AG09319 (cell line): ENCODE data around the gene KRTAP5-5.
"Not testable (repeated sequence)": the region's sequence is repeated elsewhere in the genome, so short reads cannot be mapped to it uniquely, and the experiment has no call there.

Experiments used
- DNase-seq: peaks from one replicate; pipeline ENCODE4 v3.0.0-alpha.2; 2010; ENCODE audit warnings: low read depth; ENCODE audit errors: extremely low read depth
- CTCF ChIP-seq: IDR thresholded peaks from 2 replicates; pipeline ENCODE4 v1.5.1; 2011; ENCODE audit warnings: low read depth, mild to moderate bottlenecking, inconsistent platforms, low read length, moderate library complexity

KRTAP5-5 gene

DNA sequence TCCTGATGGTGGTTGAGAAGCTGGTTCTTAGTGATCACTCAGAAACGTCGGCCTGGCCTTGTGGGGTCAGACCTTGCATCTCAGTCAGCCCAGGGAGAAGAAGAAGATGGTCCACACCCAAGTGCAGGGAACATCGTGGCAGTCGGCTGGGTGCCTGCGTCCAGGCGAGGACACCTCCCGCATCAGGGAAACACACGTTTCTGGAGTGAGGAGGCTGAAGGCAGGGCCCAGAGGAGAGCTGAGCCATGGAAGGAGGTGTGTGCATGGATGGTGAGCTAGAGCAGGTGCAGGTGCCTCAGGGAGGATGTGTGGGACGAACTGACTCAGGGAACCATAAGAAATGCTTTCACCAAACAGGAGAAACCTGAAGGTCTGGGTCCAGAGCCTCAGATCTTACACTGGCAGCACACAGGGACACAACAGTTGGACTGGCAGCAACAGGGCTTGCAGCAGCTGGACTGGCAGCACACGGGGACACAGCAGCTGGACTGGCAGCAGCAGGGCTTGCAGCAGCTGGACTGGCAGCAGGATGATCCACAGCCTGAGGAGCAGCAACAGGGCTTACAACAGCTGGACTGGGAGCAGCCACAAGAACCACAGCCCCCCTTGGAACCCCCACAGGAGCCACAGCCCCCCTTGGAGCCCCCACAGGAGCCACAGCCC, 32.1 kb upstream of the KRTAP5-5 start:
- no peak for TF ChIP-seq CTCF
- DNase-seq, result no peak

GRCh38 chr11:1597994-1598380, 31.6 kb upstream of the KRTAP5-5 start, which contains the start of gene KRTAP5-2:
Gene KRTAP5-2, minus strand, starts transcription at chr11:1598294. Its CDS starts 44 bp downstream, at chr11:1598250.
- DNase-seq, result no peak
- no peak for TF ChIP-seq CTCF

DNA sequence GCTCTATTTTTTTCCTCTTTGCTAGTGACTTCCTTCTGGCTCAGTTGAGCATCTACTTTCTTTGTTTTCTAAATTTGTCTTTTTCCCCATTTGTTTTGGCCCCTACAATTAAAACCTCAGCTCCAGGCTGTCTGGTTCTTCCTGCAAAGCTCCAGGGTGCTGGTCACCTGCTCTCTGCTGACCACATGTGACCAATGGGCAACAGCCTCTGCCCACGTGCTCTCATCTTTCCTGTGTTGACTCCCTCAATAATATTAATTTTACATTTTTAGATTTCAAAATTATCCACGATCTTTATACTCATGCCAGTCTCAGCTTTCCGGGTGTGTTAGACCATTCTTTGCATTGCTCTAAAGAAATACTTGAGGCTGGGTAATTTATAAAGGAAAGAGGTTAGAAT, 31.2 kb upstream of the KRTAP5-5 start:
- not testable (repeated sequence) for DNase-seq

DNA sequence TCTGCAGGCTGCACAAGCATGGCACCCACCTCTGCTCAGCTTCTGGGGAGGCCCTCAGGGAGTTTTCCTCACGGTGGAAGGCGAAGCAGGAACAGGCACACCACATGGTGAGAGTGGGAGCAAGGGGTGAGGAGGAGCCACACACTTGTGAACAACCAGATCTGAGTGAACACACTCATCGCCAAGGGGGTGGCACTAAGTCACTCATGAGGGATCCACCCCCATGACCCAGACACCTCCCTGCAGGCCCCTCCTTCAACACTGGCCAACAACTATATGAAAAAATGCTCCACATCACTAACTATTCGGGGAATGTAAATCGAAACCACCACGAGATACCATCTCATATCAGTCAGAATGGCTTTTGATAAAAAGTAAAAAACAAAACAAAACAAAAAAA, 30.8 kb upstream of the KRTAP5-5 start:
- no peak for TF ChIP-seq CTCF
- no peak for DNase-seq

- TF ChIP-seq CTCF, result no peak
- DNase-seq, result no peak
Measured at GRCh38 chr11:1600626-1601025, 28.9 kb upstream of the KRTAP5-5 start.

DNA sequence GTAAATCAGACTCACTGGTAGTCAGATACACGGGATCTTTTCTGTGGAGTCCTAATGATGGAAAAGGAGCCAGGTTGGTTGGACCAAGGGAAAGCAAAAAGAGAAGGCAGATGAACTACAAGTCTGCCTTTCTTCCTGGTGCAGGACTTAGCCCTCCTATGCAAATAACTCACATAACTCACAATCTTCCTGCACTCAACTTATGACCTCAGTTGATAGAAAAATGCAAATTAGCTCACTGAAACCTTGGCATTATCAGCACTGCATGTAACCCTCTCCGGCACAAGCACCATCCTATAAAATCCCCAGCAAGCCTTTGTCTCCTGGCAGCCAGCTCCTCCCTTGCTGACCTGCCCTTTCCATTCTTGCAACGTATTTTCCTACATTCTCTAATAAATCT, 27.9 kb upstream of the KRTAP5-5 start:
- not testable (repeated sequence) for DNase-seq

- no peak for TF ChIP-seq CTCF
- DNase-seq, result no peak
Measured at GRCh38 chr11:1603629-1604028, 25.9 kb upstream of the KRTAP5-5 start.

DNA sequence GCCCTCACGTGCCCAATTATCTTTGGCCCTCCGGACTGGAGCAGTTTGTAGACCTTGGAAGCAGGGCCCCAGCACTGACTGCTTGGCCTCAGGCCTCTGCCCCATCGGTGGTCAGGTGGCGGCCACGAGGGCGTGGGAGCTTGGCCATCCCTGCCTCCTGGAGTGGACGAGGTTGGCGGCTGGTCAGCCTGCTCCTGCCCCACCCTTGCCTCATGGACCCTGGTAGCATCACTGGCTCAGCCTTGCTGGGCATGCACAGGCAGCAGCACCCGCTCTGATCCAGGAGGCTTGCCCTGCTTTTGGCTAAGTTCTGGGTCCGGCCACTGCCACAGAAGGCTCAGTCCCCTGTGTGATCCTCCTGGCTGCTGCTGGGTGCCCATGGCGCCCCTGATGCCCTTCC, 25.4 kb upstream of the KRTAP5-5 start:
- TF ChIP-seq CTCF, result no peak
- no peak for DNase-seq
